Measurements from ENCODE around the gene PLBD1.

- TF ChIP-seq USF2 (IDR thresholded peaks at IDR 0.05) = no peak
- no peak for TF ChIP-seq CTCF (IDR thresholded peaks at IDR 0.05)
- TF ChIP-seq MAFK (IDR thresholded peaks at IDR 0.05; ENCODE audit: partially characterized antibody) = no peak
- no peak for TF ChIP-seq POLR2A (IDR thresholded peaks at IDR 0.05; ENCODE audit: low read length)
- TF ChIP-seq SMC3 (IDR thresholded peaks at IDR 0.05) = no peak
- no peak for TF ChIP-seq RAD21 (conservative IDR thresholded peaks at IDR 0.05 in 1 of 2, IDR thresholded peaks at IDR 0.05 in 1 of 2)
- no peak for TF ChIP-seq CHD2 (IDR thresholded peaks at IDR 0.05; ENCODE audit: low read length, partially characterized antibody)
- TF ChIP-seq EP300 (IDR thresholded peaks at IDR 0.05) = no peak
Observed at GRCh38 chr12:14537088-14537487, 30.6 kb downstream of the PLBD1 start.

All from A549 (cell line).